ENCODE results near the gene AOPEP. TPM values are rescaled to one million over a fixed set of nuclear protein-coding genes. Genes with fewer than 3 reads are reported as not detected.

The AOPEP gene
- total and polyA plus RNA-seq, 2 of the 13 experiments (the other 11 are each of a cell fraction or from before 2014, with no cell fraction given), result 22.2 to 41.6 TPM

DNA sequence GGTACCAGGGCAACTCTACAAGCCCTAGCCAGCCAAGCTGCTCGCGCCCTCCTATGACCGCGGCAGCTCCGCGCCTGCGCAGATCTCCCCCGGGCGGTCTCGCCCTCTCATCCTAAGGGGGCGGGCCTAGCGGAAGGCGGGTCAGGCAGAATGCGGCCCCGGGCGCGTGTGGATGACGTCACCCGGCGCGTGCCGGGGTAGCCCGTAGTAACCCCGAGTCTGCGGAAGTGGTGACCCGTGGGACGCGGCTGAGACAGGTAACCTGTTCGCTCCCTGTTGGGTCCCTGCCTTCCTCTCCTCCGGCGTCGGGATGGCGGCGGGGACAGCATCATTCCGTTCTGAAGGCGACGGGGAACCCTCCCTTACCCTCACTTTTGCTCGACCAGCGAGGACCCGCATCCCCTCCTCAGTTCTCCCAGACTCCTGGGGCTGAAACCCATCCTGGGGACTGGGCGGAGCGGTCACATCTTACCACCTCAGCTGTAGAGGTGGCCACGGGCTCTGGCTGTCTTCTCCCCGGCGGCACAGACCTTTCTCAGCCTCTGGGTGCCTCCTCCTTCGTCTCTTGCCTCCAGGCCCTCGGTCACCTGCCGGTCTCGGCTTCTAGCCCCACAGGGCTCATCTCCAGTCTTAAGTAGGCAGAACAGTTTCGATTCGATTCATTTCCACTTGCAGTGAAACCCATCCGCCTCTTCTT lies at the start of gene AOPEP (continued):
- TF ChIP-seq, protein P1, sequence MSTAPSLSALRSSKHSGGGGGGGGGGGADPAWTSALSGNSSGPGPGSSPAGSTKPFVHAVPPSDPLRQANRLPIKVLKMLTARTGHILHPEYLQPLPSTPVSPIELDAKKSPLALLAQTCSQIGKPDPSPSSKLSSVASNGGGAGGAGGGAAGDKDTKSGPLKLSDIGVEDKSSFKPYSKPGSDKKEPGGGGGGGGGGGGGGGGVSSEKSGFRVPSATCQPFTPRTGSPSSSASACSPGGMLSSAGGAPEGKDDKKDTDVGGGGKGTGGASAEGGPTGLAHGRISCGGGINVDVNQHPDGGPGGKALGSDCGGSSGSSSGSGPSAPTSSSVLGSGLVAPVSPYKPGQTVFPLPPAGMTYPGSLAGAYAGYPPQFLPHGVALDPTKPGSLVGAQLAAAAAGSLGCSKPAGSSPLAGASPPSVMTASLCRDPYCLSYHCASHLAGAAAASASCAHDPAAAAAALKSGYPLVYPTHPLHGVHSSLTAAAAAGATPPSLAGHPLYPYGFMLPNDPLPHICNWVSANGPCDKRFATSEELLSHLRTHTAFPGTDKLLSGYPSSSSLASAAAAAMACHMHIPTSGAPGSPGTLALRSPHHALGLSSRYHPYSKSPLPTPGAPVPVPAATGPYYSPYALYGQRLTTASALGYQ (CRISPR knock-in tag; IDR thresholded peaks at IDR 0.05), result peak; percentile 62; the same call in 1 of the 2 replicates
- TF ChIP-seq TBX2 (CRISPR knock-in tag; IDR thresholded peaks at IDR 0.05; ENCODE audit: borderline replicate concordance) (peak; percentile 80; the same call in 1 of the 2 replicates), ZNF629 (CRISPR knock-in tag; conservative IDR thresholded peaks at IDR 0.05) (no peak), ZBTB7B (CRISPR knock-in tag; IDR thresholded peaks at IDR 0.05) (0 out of 2 replicates have a peak, but pooled peaks have one; percentile 51), NR2F6 (IDR thresholded peaks at IDR 0.05) (no peak), NR2F6 (CRISPR knock-in tag; IDR thresholded peaks at IDR 0.05) (peak; percentile 79; the same call in 1 of the 2 replicates), KLF12 (CRISPR knock-in tag; IDR thresholded peaks at IDR 0.05; ENCODE audit: borderline replicate concordance) (peak; percentile 69), CCAR2 (optimal IDR thresholded peaks at IDR 0.05; ENCODE audit: low read depth, low read length) (no peak), ZNF33A (CRISPR knock-in tag; IDR thresholded peaks at IDR 0.05; ENCODE audit: borderline replicate concordance) (no peak), TCF7 (IDR thresholded peaks at IDR 0.05; ENCODE audit: low read depth) (peak; percentile 71), TP53 (CRISPR knock-in tag; conservative IDR thresholded peaks at IDR 0.05) (no peak)
- TF ChIP-seq, protein P2, sequence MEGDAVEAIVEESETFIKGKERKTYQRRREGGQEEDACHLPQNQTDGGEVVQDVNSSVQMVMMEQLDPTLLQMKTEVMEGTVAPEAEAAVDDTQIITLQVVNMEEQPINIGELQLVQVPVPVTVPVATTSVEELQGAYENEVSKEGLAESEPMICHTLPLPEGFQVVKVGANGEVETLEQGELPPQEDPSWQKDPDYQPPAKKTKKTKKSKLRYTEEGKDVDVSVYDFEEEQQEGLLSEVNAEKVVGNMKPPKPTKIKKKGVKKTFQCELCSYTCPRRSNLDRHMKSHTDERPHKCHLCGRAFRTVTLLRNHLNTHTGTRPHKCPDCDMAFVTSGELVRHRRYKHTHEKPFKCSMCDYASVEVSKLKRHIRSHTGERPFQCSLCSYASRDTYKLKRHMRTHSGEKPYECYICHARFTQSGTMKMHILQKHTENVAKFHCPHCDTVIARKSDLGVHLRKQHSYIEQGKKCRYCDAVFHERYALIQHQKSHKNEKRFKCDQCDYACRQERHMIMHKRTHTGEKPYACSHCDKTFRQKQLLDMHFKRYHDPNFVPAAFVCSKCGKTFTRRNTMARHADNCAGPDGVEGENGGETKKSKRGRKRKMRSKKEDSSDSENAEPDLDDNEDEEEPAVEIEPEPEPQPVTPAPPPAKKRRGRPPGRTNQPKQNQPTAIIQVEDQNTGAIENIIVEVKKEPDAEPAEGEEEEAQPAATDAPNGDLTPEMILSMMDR (CRISPR knock-in tag; IDR thresholded peaks at IDR 0.05), result peak; percentile 34
- TF ChIP-seq, protein P3, sequence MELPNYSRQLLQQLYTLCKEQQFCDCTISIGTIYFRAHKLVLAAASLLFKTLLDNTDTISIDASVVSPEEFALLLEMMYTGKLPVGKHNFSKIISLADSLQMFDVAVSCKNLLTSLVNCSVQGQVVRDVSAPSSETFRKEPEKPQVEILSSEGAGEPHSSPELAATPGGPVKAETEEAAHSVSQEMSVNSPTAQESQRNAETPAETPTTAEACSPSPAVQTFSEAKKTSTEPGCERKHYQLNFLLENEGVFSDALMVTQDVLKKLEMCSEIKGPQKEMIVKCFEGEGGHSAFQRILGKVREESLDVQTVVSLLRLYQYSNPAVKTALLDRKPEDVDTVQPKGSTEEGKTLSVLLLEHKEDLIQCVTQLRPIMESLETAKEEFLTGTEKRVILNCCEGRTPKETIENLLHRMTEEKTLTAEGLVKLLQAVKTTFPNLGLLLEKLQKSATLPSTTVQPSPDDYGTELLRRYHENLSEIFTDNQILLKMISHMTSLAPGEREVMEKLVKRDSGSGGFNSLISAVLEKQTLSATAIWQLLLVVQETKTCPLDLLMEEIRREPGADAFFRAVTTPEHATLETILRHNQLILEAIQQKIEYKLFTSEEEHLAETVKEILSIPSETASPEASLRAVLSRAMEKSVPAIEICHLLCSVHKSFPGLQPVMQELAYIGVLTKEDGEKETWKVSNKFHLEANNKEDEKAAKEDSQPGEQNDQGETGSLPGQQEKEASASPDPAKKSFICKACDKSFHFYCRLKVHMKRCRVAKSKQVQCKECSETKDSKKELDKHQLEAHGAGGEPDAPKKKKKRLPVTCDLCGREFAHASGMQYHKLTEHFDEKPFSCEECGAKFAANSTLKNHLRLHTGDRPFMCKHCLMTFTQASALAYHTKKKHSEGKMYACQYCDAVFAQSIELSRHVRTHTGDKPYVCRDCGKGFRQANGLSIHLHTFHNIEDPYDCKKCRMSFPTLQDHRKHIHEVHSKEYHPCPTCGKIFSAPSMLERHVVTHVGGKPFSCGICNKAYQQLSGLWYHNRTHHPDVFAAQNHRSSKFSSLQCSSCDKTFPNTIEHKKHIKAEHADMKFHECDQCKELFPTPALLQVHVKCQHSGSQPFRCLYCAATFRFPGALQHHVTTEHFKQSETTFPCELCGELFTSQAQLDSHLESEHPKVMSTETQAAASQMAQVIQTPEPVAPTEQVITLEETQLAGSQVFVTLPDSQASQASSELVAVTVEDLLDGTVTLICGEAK (IDR thresholded peaks at IDR 0.05), result no peak
- TF ChIP-seq, protein P3 (CRISPR knock-in tag; IDR thresholded peaks at IDR 0.05), result peak; percentile 46; the same call in 1 of the 2 replicates
- TF ChIP-seq, protein P4, sequence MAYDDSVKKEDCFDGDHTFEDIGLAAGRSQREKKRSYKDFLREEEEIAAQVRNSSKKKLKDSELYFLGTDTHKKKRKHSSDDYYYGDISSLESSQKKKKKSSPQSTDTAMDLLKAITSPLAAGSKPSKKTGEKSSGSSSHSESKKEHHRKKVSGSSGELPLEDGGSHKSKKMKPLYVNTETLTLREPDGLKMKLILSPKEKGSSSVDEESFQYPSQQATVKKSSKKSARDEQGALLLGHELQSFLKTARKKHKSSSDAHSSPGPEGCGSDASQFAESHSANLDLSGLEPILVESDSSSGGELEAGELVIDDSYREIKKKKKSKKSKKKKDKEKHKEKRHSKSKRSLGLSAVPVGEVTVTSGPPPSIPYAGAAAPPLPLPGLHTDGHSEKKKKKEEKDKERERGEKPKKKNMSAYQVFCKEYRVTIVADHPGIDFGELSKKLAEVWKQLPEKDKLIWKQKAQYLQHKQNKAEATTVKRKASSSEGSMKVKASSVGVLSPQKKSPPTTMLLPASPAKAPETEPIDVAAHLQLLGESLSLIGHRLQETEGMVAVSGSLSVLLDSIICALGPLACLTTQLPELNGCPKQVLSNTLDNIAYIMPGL (CRISPR knock-in tag; IDR thresholded peaks at IDR 0.05; ENCODE audit: borderline replicate concordance in 1 of 2, low read depth in 1 of 2), result peak; percentile 37 to 60; a peak in 1 of 4 replicates
